Smooth muscle cell (in vitro differentiated cells): Measurements from ENCODE around the gene ITGA6. TPM values are rescaled to one million over a fixed set of nuclear protein-coding genes. Genes with fewer than 3 reads are reported as not detected.

Source experiments
- DNase-seq: peaks from one replicate; lab custom pipeline; 2025; ENCODE audit not compliant: unreplicated experiment; lab: John Stamatoyannopoulos, UW
- H2AFZ ChIP-seq: fragments of 200-600 bp; sonication (generic); 2 replicates; pipeline ENCODE4 v1.6.0; 2016; ENCODE audit warnings: antibody characterized with exemption, low read depth, mild to moderate bottlenecking
- H3F3A ChIP-seq: fragments of 200-600 bp; sonication (generic); 2 replicates; pipeline ENCODE4 v1.6.0; 2017; ENCODE audit warnings: antibody characterized with exemption, low read depth
- H3K27ac ChIP-seq: fragments of 200-600 bp; sonication (generic); 2 replicates; pipeline ENCODE4 v1.5.1; 2016; ENCODE audit warnings: low read depth, mild to moderate bottlenecking
- H3K27me3 ChIP-seq: fragments of 200-600 bp; sonication (generic); 2 replicates; pipeline ENCODE4 v1.6.1; 2016; ENCODE audit warnings: low read depth, mild to moderate bottlenecking
- H3K36me3 ChIP-seq: fragments of 200-600 bp; sonication (generic); 2 replicates; pipeline ENCODE4 v1.5.1; 2016; ENCODE audit warnings: low read depth
- H3K4me1 ChIP-seq: fragments of 200-600 bp; sonication (generic); 2 replicates; pipeline ENCODE4 v1.5.1; 2016; ENCODE audit warnings: low read depth
- H3K4me2 ChIP-seq: fragments of 200-600 bp; sonication (generic); 2 replicates; pipeline ENCODE4 v1.6.0; 2016; ENCODE audit warnings: mild to moderate bottlenecking
- H3K4me3 ChIP-seq: fragments of 200-600 bp; sonication (generic); 2 replicates; pipeline ENCODE4 v1.5.1; 2016; ENCODE audit warnings: mild to moderate bottlenecking
- H3K79me2 ChIP-seq: fragments of 200-600 bp; sonication (generic); 2 replicates; pipeline ENCODE4 v1.6.0; 2016; ENCODE audit warnings: low read depth, mild to moderate bottlenecking
- H3K9ac ChIP-seq: fragments of 200-600 bp; sonication (generic); 2 replicates; pipeline ENCODE4 v1.6.0; 2016; ENCODE audit warnings: low read depth
- H3K9me3 ChIP-seq: fragments of 200-600 bp; sonication (generic); replicated peaks from 2 replicates; pipeline ENCODE4 v1.5.1; 2016; ENCODE audit warnings: low read depth
- H4K20me1 ChIP-seq: fragments of 200-600 bp; sonication (generic); 2 replicates; pipeline ENCODE4 v1.6.0; 2016; ENCODE audit warnings: low read depth
- CTCF ChIP-seq: fragments of 200-600 bp; sonication (generic); IDR thresholded peaks from 2 replicates; pipeline ENCODE4 v1.5.1; 2017; ENCODE audit warnings: borderline replicate concordance, mild to moderate bottlenecking, antibody characterized with exemption; ENCODE audit not compliant: insufficient read depth, poor library complexity, severe bottlenecking
- WGBS: methylation state at CpG from one replicate; pipeline ENCODE4 v1.1.7; 2016; ENCODE audit warnings: low lambda C conversion rate; 5-methylcytosine and 5-hydroxymethylcytosine counted together
- polyA plus RNA-seq: library from polyadenylated mRNA; unstranded; fragments of >200 nt; fragmentation: Nextera tagmentation; extraction: Ambion mirVana; gene quantifications from 2 replicates; pipeline ENCODE4 v1.2.1, GENCODE V29; 2016
- total RNA-seq: library from RNA; depleted of rRNA; stranded (reverse); fragments of >200 nt; gene quantifications from 2 replicates; pipeline ENCODE4 v1.2.3, GENCODE V29; 2014

ITGA6 gene
- total and polyA plus RNA-seq, 2 experiments from 2014 or later: 11.8 to 198 TPM

GRCh38 chr2:172437419-172438341 is 10.3 kb downstream of the ITGA6 start:
- no peak for DNase-seq
- Histone ChIP-seq H3K4me2 (no peak overlapping the region), H4K20me1 (no peaks in the 10 kb centered on the region), H2AFZ (no peak overlapping the region), H3K4me3 (no peak overlapping the region), H3K27me3 (no peaks in the 10 kb centered on the region), H3K4me1 (peaks cover 21% of the 10 kb centered on the region), H3K9ac (no peak overlapping the region), H3K9me3 (no peaks in the 10 kb centered on the region), H3F3A (peaks cover 3% of the 10 kb centered on the region), H3K36me3 (no peaks in the 10 kb centered on the region), H3K79me2 (peaks cover 11% of the 10 kb centered on the region), H3K27ac (peak overlapping the region; percentile 53)
- 87% methylated on average over 6 of the region's 6 CpGs for WGBS
- no peak for TF ChIP-seq CTCF

GRCh38 chr2:172438741-172439508 is 11.5 kb downstream of the ITGA6 start:
- Histone ChIP-seq H3K4me1 (peaks cover 21% of the 10 kb centered on the region), H3K9ac (no peak overlapping the region), H3F3A (peaks cover 3% of the 10 kb centered on the region), H4K20me1 (no peaks in the 10 kb centered on the region), H2AFZ (no peak overlapping the region), H3K79me2 (peaks cover 15% of the 10 kb centered on the region), H3K36me3 (no peaks in the 10 kb centered on the region), H3K27me3 (no peaks in the 10 kb centered on the region), H3K4me3 (no peak overlapping the region), H3K4me2 (no peak overlapping the region), H3K27ac (peak overlapping the region; percentile 40), H3K9me3 (no peaks in the 10 kb centered on the region)
- no peak for TF ChIP-seq CTCF
- no peak for DNase-seq
- 84% methylated on average over 8 of the region's 8 CpGs for WGBS

- H3K9ac ChIP-seq: no peak overlapping the region
- no peak overlapping the region for H3K4me3 ChIP-seq
- no peaks in the 10 kb centered on the region for H3K9me3 ChIP-seq
- H3K4me1 ChIP-seq: peaks cover 21% of the 10 kb centered on the region
- H3K27me3 ChIP-seq: no peaks in the 10 kb centered on the region
- H3K36me3 ChIP-seq: no peaks in the 10 kb centered on the region
- no peak overlapping the region for H2AFZ ChIP-seq
- no peak for TF ChIP-seq CTCF
- H3K27ac ChIP-seq: no peak overlapping the region
- 75% methylated on average over 2 of the region's 2 CpGs for WGBS
- H3K4me2 ChIP-seq: no peak overlapping the region
- H3F3A ChIP-seq: peaks cover 3% of the 10 kb centered on the region
- peaks cover 19% of the 10 kb centered on the region for H3K79me2 ChIP-seq
- no peak for DNase-seq
- H4K20me1 ChIP-seq: no peaks in the 10 kb centered on the region
Observed at GRCh38 chr2:172439509-172439860, 12.1 kb downstream of the ITGA6 start.
